H1 (cell line): ENCODE results near the gene LRRC28. TPM values are rescaled to one million over a fixed set of nuclear protein-coding genes. Genes with fewer than 3 reads are reported as not detected.
A peak's percentile ranks its signal among the peaks of the same experiment; 100 is the strongest.

ENCODE experiments used
- CTCF ChIA-PET: fragments of 300-600 bp; sonication (Branson Sonifier 250); formaldehyde crosslinking; loops from one replicate; lab custom pipeline; 2021; ENCODE audit not compliant: partially characterized antibody; lab: Charles Lee
- POLR2A ChIA-PET: fragments of 300-600 bp; sonication (Branson Sonifier 250); formaldehyde crosslinking; loops from one replicate; lab custom pipeline; 2021; ENCODE audit warnings: inconsistent platforms; ENCODE audit not compliant: partially characterized antibody; lab: Charles Lee
- DNase-seq, 2 experiments: peaks; one replicate each; pipeline versions ENCODE4 v3.0.0 to v3.0.0-alpha.2; 2010 to 2022; ENCODE audit warnings: low spot score in 2 of 2, low read depth in 1 of 2, mixed read lengths in 1 of 2
- FAIRE-seq: peaks from 2 replicates; lab custom pipeline; 2011; peaks lifted over from hg19 to GRCh38; lab: Jason Lieb, UNC
- H2AFZ ChIP-seq: 2 replicates; pipeline ENCODE4 v1.8.1; 2012; ENCODE audit warnings: low read length, inconsistent platforms
- H2AK5ac ChIP-seq: 2 replicates; pipeline ENCODE4 v1.6.1; 2013; ENCODE audit warnings: low read depth, low read length
- H2BK120ac ChIP-seq: replicated peaks from 2 replicates; pipeline ENCODE3; 2013; ENCODE audit warnings: low read depth, low read length, inconsistent platforms
- H2BK12ac ChIP-seq: 2 replicates; pipeline ENCODE4 v1.6.1; 2013; ENCODE audit warnings: low read depth, low read length
- H2BK15ac ChIP-seq: 2 replicates; pipeline ENCODE4 v1.6.1; 2013; ENCODE audit warnings: low read length
- H2BK20ac ChIP-seq: 2 replicates; pipeline ENCODE4 v1.6.1; 2013; ENCODE audit warnings: low read length
- H2BK5ac ChIP-seq: 2 replicates; pipeline ENCODE4 v1.6.1; 2013; ENCODE audit warnings: low read depth, low read length
- H3K14ac ChIP-seq: 2 replicates; pipeline ENCODE4 v1.6.1; 2013; ENCODE audit warnings: inconsistent platforms; ENCODE audit not compliant: insufficient read length
- H3K18ac ChIP-seq: 2 replicates; pipeline ENCODE4 v1.6.1; 2013; ENCODE audit warnings: low read length; ENCODE audit errors: extremely low read depth
- H3K23ac ChIP-seq: 2 replicates; pipeline ENCODE4 v1.6.1; 2013; ENCODE audit warnings: inconsistent platforms; ENCODE audit not compliant: insufficient read length
- H3K23me2 ChIP-seq: 2 replicates; pipeline ENCODE4 v1.6.1; 2013; ENCODE audit warnings: low read depth, low read length
- H3K27ac ChIP-seq: 2 replicates; pipeline ENCODE4 v1.6.1; 2011; ENCODE audit warnings: low read depth, low read length, inconsistent platforms
- H3K27me3 ChIP-seq, 4 experiments: replicated peaks in 1 of 4; 1 replicate in 1 of 4; 2 replicates in 3 of 4; pipeline versions ENCODE4 v1.6.1 to v1.8.1; 2011 to 2013; ENCODE audit warnings: low read length in 3 of 4, mild to moderate bottlenecking in 3 of 4, inconsistent platforms in 2 of 4, mixed read lengths in 2 of 4, moderate library complexity in 1 of 4; ENCODE audit not compliant: control insufficient read depth in 3 of 4, insufficient read depth in 3 of 4; ENCODE audit errors: extremely low read depth in 1 of 4
- H3K36me3 ChIP-seq, 4 experiments: 2 replicates each; pipeline versions ENCODE4 v1.6.1 to v1.8.1; 2011 to 2013; ENCODE audit warnings: mild to moderate bottlenecking in 4 of 4, low read length in 3 of 4, moderate library complexity in 2 of 4, control low read depth in 1 of 4, inconsistent platforms in 1 of 4; ENCODE audit not compliant: insufficient read depth in 4 of 4, control insufficient read depth in 2 of 4
- H3K4ac ChIP-seq: replicated peaks from 2 replicates; pipeline ENCODE3; 2013; ENCODE audit warnings: low read length, low read depth, mixed read lengths, inconsistent platforms; ENCODE audit not compliant: insufficient read length
- H3K4me1 ChIP-seq, 4 experiments: replicated peaks in 1 of 4; 1 replicate in 1 of 4; 2 replicates in 3 of 4; pipeline versions ENCODE4 v1.6.1 to v1.8.1; 2011 to 2013; ENCODE audit warnings: low read length in 3 of 4, inconsistent platforms in 2 of 4, mixed read lengths in 1 of 4; ENCODE audit not compliant: insufficient read depth in 4 of 4, control insufficient read depth in 3 of 4
- H3K4me2 ChIP-seq, 2 experiments: 2 replicates each; pipeline versions ENCODE4 v1.6.1 to v1.8.1; 2011 to 2013; ENCODE audit warnings: low read depth in 2 of 2, low read length in 2 of 2, control low read depth in 1 of 2, inconsistent platforms in 1 of 2, mild to moderate bottlenecking in 1 of 2; ENCODE audit not compliant: insufficient read depth in 1 of 2
- H3K4me3 ChIP-seq, 4 experiments: fragments of 200-600, 300-600 bp in 1 of 4; sonication (generic), shearing (Covaris generic), sonication (Bioruptor Twin) in 1 of 4; 2 replicates each; pipeline versions ENCODE4 v1.5.1 to v1.8.1; 2011 to 2016; ENCODE audit warnings: low read length in 4 of 4, low read depth in 3 of 4, control low read depth in 2 of 4, inconsistent platforms in 2 of 4, mild to moderate bottlenecking in 2 of 4, mixed read lengths in 1 of 4, moderate library complexity in 1 of 4; ENCODE audit not compliant: insufficient read depth in 2 of 4; ENCODE audit errors: extremely low read depth in 1 of 4
- H3K56ac ChIP-seq: replicated peaks from 2 replicates; pipeline ENCODE3; 2013; ENCODE audit warnings: low read depth, mild to moderate bottlenecking, mixed read lengths, low read length, inconsistent platforms; ENCODE audit not compliant: insufficient read length
- H3K79me1 ChIP-seq: 2 replicates; pipeline ENCODE4 v1.6.1; 2013; ENCODE audit warnings: low read depth, low read length, control low read depth
- H3K79me2 ChIP-seq, 2 experiments: 2 replicates each; pipeline versions ENCODE4 v1.6.1 to v1.8.1; 2012 to 2013; ENCODE audit warnings: low read length in 2 of 2, mild to moderate bottlenecking in 2 of 2, inconsistent platforms in 1 of 2; ENCODE audit not compliant: insufficient read depth in 2 of 2, control insufficient read depth in 1 of 2
- H3K9ac ChIP-seq, 4 experiments: replicated peaks in 1 of 4; 1 replicate in 1 of 4; 2 replicates in 3 of 4; pipeline versions ENCODE4 v1.6.1 to v1.8.1; 2011 to 2013; ENCODE audit warnings: low read depth in 3 of 4, low read length in 3 of 4, control low read depth in 2 of 4, mild to moderate bottlenecking in 2 of 4, moderate library complexity in 2 of 4, inconsistent platforms in 1 of 4; ENCODE audit errors: extremely low read depth in 1 of 4
- H3K9me3 ChIP-seq, 2 experiments: 2 replicates each; pipeline versions ENCODE4 v1.6.1 to v1.8.1; 2012 to 2013; ENCODE audit warnings: mild to moderate bottlenecking in 2 of 2, moderate library complexity in 2 of 2, control low read depth in 1 of 2, inconsistent platforms in 1 of 2, low read depth in 1 of 2, low read length in 1 of 2, mixed read lengths in 1 of 2; ENCODE audit not compliant: insufficient read depth in 2 of 2
- H4K20me1 ChIP-seq, 2 experiments: replicated peaks in 1 of 2; 2 replicates each; pipeline versions ENCODE3 to v1.8.1; 2011 to 2013; ENCODE audit warnings: inconsistent platforms in 2 of 2, low read length in 2 of 2, mild to moderate bottlenecking in 1 of 2; ENCODE audit not compliant: insufficient read depth in 2 of 2, control insufficient read depth in 1 of 2
- H4K5ac ChIP-seq: 2 replicates; pipeline ENCODE4 v1.6.1; 2013; ENCODE audit warnings: low read length, low read depth, mixed read lengths, inconsistent platforms; ENCODE audit not compliant: insufficient read length
- H4K8ac ChIP-seq: 2 replicates; pipeline ENCODE4 v1.8.0; 2013; ENCODE audit warnings: mild to moderate bottlenecking, moderate library complexity, low read length, inconsistent platforms; ENCODE audit not compliant: insufficient read depth; ENCODE audit errors: extremely low read depth
- H4K91ac ChIP-seq: replicated peaks from 2 replicates; pipeline ENCODE3; 2013; ENCODE audit warnings: low read length, mixed read lengths, inconsistent platforms; ENCODE audit not compliant: insufficient read length
- CEBPB ChIP-seq: IDR thresholded peaks from 2 replicates; pipeline ENCODE4 v1.6.1; 2012; ENCODE audit warnings: low read depth, low read length
- CTBP2 ChIP-seq: IDR thresholded peaks from 2 replicates; pipeline ENCODE4 v1.7.0; 2011; ENCODE audit warnings: borderline replicate concordance, mild to moderate bottlenecking, moderate library complexity, mixed read lengths, low read length; ENCODE audit not compliant: insufficient read depth, insufficient read length
- EGR1 ChIP-seq: IDR thresholded peaks from 2 replicates; pipeline ENCODE4 v1.6.1; 2011; ENCODE audit warnings: low read depth, low read length, borderline replicate concordance
- FOSL1 ChIP-seq: IDR thresholded peaks from 2 replicates; pipeline ENCODE4 v1.6.1; 2011; ENCODE audit warnings: mild to moderate bottlenecking, low read depth, low read length, moderate library complexity; ENCODE audit not compliant: insufficient read depth
- GABPA ChIP-seq: IDR thresholded peaks from 2 replicates; pipeline ENCODE4 v1.6.1; 2011; ENCODE audit warnings: mild to moderate bottlenecking, low read length, moderate library complexity, borderline replicate concordance; ENCODE audit not compliant: insufficient read depth
- HDAC2 ChIP-seq, 2 experiments: fragments of 300-600 bp in 1 of 2; sonication (generic) in 1 of 2; IDR thresholded peaks; 2 replicates each; pipeline ENCODE4 v1.6.1; 2011 to 2012; ENCODE audit warnings: low read depth in 2 of 2, low read length in 2 of 2, mild to moderate bottlenecking in 2 of 2, moderate library complexity in 2 of 2, borderline replicate concordance in 1 of 2, inconsistent platforms in 1 of 2
- KDM4A ChIP-seq: IDR thresholded peaks from one replicate; pipeline ENCODE4 v1.7.1; 2012; ENCODE audit warnings: low read depth, mild to moderate bottlenecking, moderate library complexity, low read length, inconsistent platforms; ENCODE audit not compliant: severe bottlenecking
- SIN3A ChIP-seq, 2 experiments: IDR thresholded peaks in 1 of 2; conservative IDR thresholded peaks in 1 of 2; 2 replicates each; pipeline ENCODE4 v1.6.1; 2011 to 2012; ENCODE audit warnings: low read length in 2 of 2, improper control_type of control experiment in 1 of 2, low read depth in 1 of 2, mild to moderate bottlenecking in 1 of 2
- SP2 ChIP-seq: IDR thresholded peaks from 2 replicates; pipeline ENCODE4 v1.6.1; 2012; ENCODE audit warnings: mild to moderate bottlenecking, low read length, inconsistent platforms
- USF2 ChIP-seq: IDR thresholded peaks from 2 replicates; pipeline ENCODE4 v1.6.1; 2011; ENCODE audit warnings: low read length, improper control_type of control experiment
- YY1 ChIP-seq: IDR thresholded peaks from 2 replicates; pipeline ENCODE4 v1.6.1; 2011; ENCODE audit warnings: low read depth, mild to moderate bottlenecking, low read length
- WGBS, 2 experiments: shearing (Covaris generic) in 1 of 2; methylation state at CpG; one replicate each; pipeline versions ENCODE4 v1.1.6 to v1.1.7; 2013 to 2015; ENCODE audit warnings: low lambda C conversion rate in 2 of 2, mixed read lengths in 2 of 2, inconsistent platforms in 1 of 2, low coverage in 1 of 2, missing lambda C conversion rate in 1 of 2; ENCODE audit not compliant: insufficient replicate concordance in 2 of 2, insufficient coverage in 1 of 2, insufficient read length in 1 of 2; ENCODE audit errors: extremely low coverage in 1 of 2, missing lambda C conversion rate in 1 of 2; 5-methylcytosine and 5-hydroxymethylcytosine counted together
- polyA plus RNA-seq, 7 experiments: library from polyadenylated mRNA; depleted of rRNA in 3 of 7; stranded (reverse) in 5 of 7; unstranded in 2 of 7; fragments of >200 nt in 5 of 7; fragments of 200-250 nt in 2 of 7; gene quantifications; 1 replicate in 5 of 7; 2 replicates in 1 of 7; 4 replicates in 1 of 7; pipeline versions ENCODE4 v1.2.1 to v1.2.3, GENCODE V29; 2011 to 2013; ENCODE audit warnings: missing spikeins in 2 of 7, mixed read lengths in 2 of 7
- total RNA-seq: library from RNA; stranded (reverse); fragmentation: NEBNext Ultra II Directional; extraction: Animal tissue kit (Norgen Biotek cat#: 25700); gene quantifications from 2 replicates; pipeline ENCODE4 v1.2.1, GENCODE V29; 2021

LRRC28 gene
- total and polyA plus RNA-seq, 2 of the 8 experiments (the other 6 are each of a cell fraction or from before 2014, with no cell fraction given) = 20.2 to 23.3 TPM

DNA sequence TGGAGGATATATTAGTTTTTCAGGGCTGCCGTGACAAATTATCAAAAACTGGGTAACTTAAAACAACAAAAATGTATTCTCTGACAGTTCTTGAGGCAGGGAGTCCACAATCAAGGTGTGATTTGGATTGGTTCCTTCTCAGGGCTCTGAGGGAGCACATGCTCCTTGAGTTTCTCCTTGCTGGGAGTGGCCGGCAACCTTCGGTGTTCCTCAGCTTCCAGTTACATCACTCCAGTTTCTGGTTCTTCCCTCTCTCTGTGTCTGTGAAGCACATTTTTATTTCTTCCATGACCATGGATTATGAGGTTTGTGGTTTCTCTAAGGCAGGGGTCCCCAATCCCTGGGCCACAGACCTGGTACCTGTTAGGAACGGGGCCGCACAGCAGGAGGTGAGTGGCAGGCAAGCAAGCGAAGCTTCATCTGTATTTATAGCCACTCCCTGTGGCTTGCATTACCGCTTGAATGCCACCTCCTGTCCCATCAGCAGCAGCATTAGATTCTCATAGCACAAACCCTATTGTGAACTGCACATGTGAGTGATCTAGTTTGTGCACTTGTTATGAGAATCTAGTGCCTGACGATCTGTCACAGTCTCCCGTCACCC lies 24.3 kb downstream of the LRRC28 start:
- no peak overlapping the region for H2BK5ac ChIP-seq
- H3K9ac ChIP-seq = no peak overlapping the region
- no peaks in the 10 kb centered on the region for H3K27me3 ChIP-seq
- peak overlapping the region in 1 of 2 experiments; percentile 33; a peak in 2 of 4 replicates for H3K4me2 ChIP-seq
- H3K79me2 ChIP-seq = no peaks in the 10 kb centered on the region
- no peak overlapping the region for H3K18ac ChIP-seq
- H4K5ac ChIP-seq = no peak overlapping the region
- H3K14ac ChIP-seq = no peak overlapping the region
- no peak overlapping the region for H3K4me3 ChIP-seq
- POLR2A ChIA-PET = interaction anchor here (0.9 to 1.2 kb wide), 2 partner anchors 8 to 9 kb away, joined by 3 to 4 read pairs; no protein-coding TSS in a partner anchor
- no peak overlapping the region for H2BK120ac ChIP-seq
- FAIRE-seq (no peak), DNase-seq (no peak)
- CTCF ChIA-PET = interaction anchor here (0.9 to 6.0 kb wide), 9 partner anchors 21 to 517 kb away, joined by 3 to 52 read pairs (median 4); no protein-coding TSS in a partner anchor
- H3K27ac ChIP-seq = no peak overlapping the region
- no peaks in the 10 kb centered on the region for H3K36me3 ChIP-seq
- peaks cover 0 to 6% (median 3%) of the 10 kb centered on the region in 4 experiments; a peak in 2 of 7 replicates for H3K4me1 ChIP-seq
- H3K9me3 ChIP-seq = no peaks in the 10 kb centered on the region
- no peak overlapping the region for H2BK15ac ChIP-seq
- H3K23ac ChIP-seq = no peak overlapping the region
- H3K23me2 ChIP-seq = no peaks in the 10 kb centered on the region
- H2BK12ac ChIP-seq = no peak overlapping the region
- WGBS, 2 experiments = 81% methylated on average over 9 of the region's 9 CpGs; no CpG with 5 or more reads in 1 of the 2 experiments
- no peak overlapping the region for H2AK5ac ChIP-seq
- no peak overlapping the region for H3K4ac ChIP-seq
- H2AFZ ChIP-seq = no peak overlapping the region
- H3K79me1 ChIP-seq = no peaks in the 10 kb centered on the region
- no peak overlapping the region for H2BK20ac ChIP-seq
- no peak overlapping the region for H4K91ac ChIP-seq
- H4K8ac ChIP-seq = no peak overlapping the region
- H3K56ac ChIP-seq = no peak overlapping the region
- no peaks in the 10 kb centered on the region for H4K20me1 ChIP-seq
- TF ChIP-seq KDM4A = no peak
- no peak for TF ChIP-seq GABPA
- TF ChIP-seq CTBP2 = no peak
- TF ChIP-seq EGR1 = no peak
- TF ChIP-seq SP2 = no peak
- no peak for TF ChIP-seq USF2
- no peak for TF ChIP-seq CEBPB
- TF ChIP-seq YY1 = no peak
- no peak for TF ChIP-seq FOSL1
- TF ChIP-seq HDAC2 (IDR thresholded peaks at IDR 0.05; ENCODE audit: borderline replicate concordance in 1 of 2, low read depth in 2 of 2, low read length in 2 of 2) = no peak
- TF ChIP-seq SIN3A (conservative IDR thresholded peaks at IDR 0.05 in 1 of 2, IDR thresholded peaks at IDR 0.05 in 1 of 2; ENCODE audit: low read depth in 1 of 2, low read length in 2 of 2) = no peak
